A549 (cell line): ENCODE results near the gene KIAA1671. TPM values are rescaled to one million over a fixed set of nuclear protein-coding genes. Genes with fewer than 3 reads are reported as not detected.

Experiments
- ATAC-seq, 2 experiments: fragments of 200-7000 bp in 1 of 2; fragments of >200 bp in 1 of 2; cut with Nextera tagmentation in 1 of 2; cut with Tn5 transposase in 1 of 2; 3 replicates each; pipeline versions ENCODE4 v1.8.0 to v1.9.1; 2018 to 2020; ENCODE audit warnings: mild to moderate bottlenecking in 1 of 2, moderate library complexity in 1 of 2
- CTCF ChIA-PET: fragments of 300-600 bp; sonication (Branson Sonifier 250); formaldehyde crosslinking; extraction: SDS; loops from one replicate; lab custom pipeline; 2021; ENCODE audit warnings: antibody characterized with exemption, inconsistent platforms; lab: Yijun Ruan, JAX
- POLR2A ChIA-PET: fragments of 350-600 bp; formaldehyde crosslinking; extraction: SDS; loops from one replicate; lab custom pipeline; 2021; ENCODE audit warnings: antibody characterized with exemption, inconsistent platforms; lab: Yijun Ruan, JAX
- DNase-seq, 2 experiments: peaks; one replicate each; pipeline versions ENCODE4 v3.0.0 to v3.0.0-alpha.2; 2011 to 2016; ENCODE audit warnings: low read depth in 1 of 2, low spot score in 1 of 2
- FAIRE-seq: peaks from 2 replicates; lab custom pipeline; 2011; peaks lifted over from hg19 to GRCh38; lab: Jason Lieb, UNC
- H3K27ac ChIP-seq, 2 experiments: fragments of >200 bp; sonication (Bioruptor Twin); formaldehyde crosslinking; 3 replicates each; pipeline ENCODE4 v1.5.1; 2016 to 2017
- H3K4me1 ChIP-seq: fragments of >200 bp; sonication (Bioruptor Twin); formaldehyde crosslinking; 3 replicates; pipeline ENCODE4 v1.6.1; 2016
- H3K4me2 ChIP-seq: fragments of >200 bp; sonication (Bioruptor Twin); formaldehyde crosslinking; 3 replicates; pipeline ENCODE4 v1.6.1; 2016
- H3K4me3 ChIP-seq: fragments of >200 bp; sonication (Bioruptor Twin); formaldehyde crosslinking; 3 replicates; pipeline ENCODE4 v1.5.1; 2016
- H3K9me3 ChIP-seq: fragments of >200 bp; sonication (Bioruptor Twin); formaldehyde crosslinking; 3 replicates; pipeline ENCODE4 v1.6.1; 2016
- BCL3 ChIP-seq: fragments of >200 bp; sonication (Bioruptor Twin); formaldehyde crosslinking; IDR thresholded peaks from 3 replicates; pipeline ENCODE4 v1.6.1; 2016
- CHD2 ChIP-seq: fragments of 150-350 bp; IDR thresholded peaks from 2 replicates; pipeline ENCODE4 v1.6.1; 2014; ENCODE audit warnings: low read length; ENCODE audit not compliant: partially characterized antibody
- CHD4 ChIP-seq: fragments of 200-600 bp; sonication (generic); IDR thresholded peaks from 2 replicates; pipeline ENCODE4 v1.6.1; 2016; ENCODE audit warnings: antibody characterized with exemption, mild to moderate bottlenecking, borderline replicate concordance
- HEYL ChIP-seq: fragments of 250-450 bp; sonication (Bioruptor Pico); IDR thresholded peaks from 2 replicates; pipeline ENCODE4 v1.8.0; 2021; ENCODE audit warnings: mild to moderate bottlenecking, moderate library complexity
- HOXB13 ChIP-seq: fragments of 250-450 bp; sonication (Bioruptor Pico); IDR thresholded peaks from 2 replicates; pipeline ENCODE4 v1.5.0; 2020; ENCODE audit warnings: low read depth, mild to moderate bottlenecking, moderate library complexity
- HOXB5 ChIP-seq: fragments of 250-450 bp; sonication (Bioruptor Pico); IDR thresholded peaks from 2 replicates; pipeline ENCODE4 v1.5.0; 2020; ENCODE audit warnings: mild to moderate bottlenecking, moderate library complexity
- NPAS2 ChIP-seq: fragments of 250-450 bp; sonication (Bioruptor Pico); IDR thresholded peaks from 2 replicates; pipeline ENCODE4 v1.8.0; 2022; ENCODE audit warnings: mild to moderate bottlenecking, moderate library complexity, borderline replicate concordance
- RARB ChIP-seq: fragments of 250-450 bp; sonication (Bioruptor Pico); IDR thresholded peaks from 2 replicates; pipeline ENCODE4 v1.8.0; 2021; ENCODE audit warnings: mild to moderate bottlenecking, moderate library complexity
- RCOR1 ChIP-seq: fragments of 150-350 bp; IDR thresholded peaks from 2 replicates; pipeline ENCODE4 v1.6.1; 2014; ENCODE audit warnings: antibody characterized with exemption, low read length, low read depth
- RFX5 ChIP-seq: fragments of 450-650 bp; IDR thresholded peaks from 2 replicates; pipeline ENCODE4 v1.7.1; 2014; ENCODE audit warnings: antibody characterized with exemption, mild to moderate bottlenecking, moderate library complexity
- TFCP2L1 ChIP-seq: fragments of 250-450 bp; sonication (Bioruptor Pico); IDR thresholded peaks from 2 replicates; pipeline ENCODE4 v1.5.0; 2021; ENCODE audit warnings: mild to moderate bottlenecking
- TP53 ChIP-seq: fragments of 250-450 bp; sonication (Bioruptor Pico); IDR thresholded peaks from 2 replicates; pipeline ENCODE4 v1.5.0; 2021; ENCODE audit warnings: mild to moderate bottlenecking, moderate library complexity
- ZC3H11A ChIP-seq: fragments of 450-650 bp; IDR thresholded peaks from 2 replicates; pipeline ENCODE4 v1.6.1; 2014; ENCODE audit warnings: antibody characterized with exemption, mild to moderate bottlenecking
- ZSCAN20 ChIP-seq: fragments of 250-450 bp; sonication (Bioruptor Pico); IDR thresholded peaks from 2 replicates; pipeline ENCODE4 v1.8.0; 2022; ENCODE audit warnings: mild to moderate bottlenecking, moderate library complexity
- WGBS: methylation state at CpG from one replicate; pipeline ENCODE4 v1.1.6; 2017; ENCODE audit errors: missing lambda C conversion rate; 5-methylcytosine and 5-hydroxymethylcytosine counted together
- polyA plus RNA-seq, 4 experiments: library from polyadenylated mRNA; depleted of rRNA in 3 of 4; stranded (reverse); fragments of >200 nt; fragmentation: RNase III in 1 of 4; extraction: RNeasy Plus Mini Kit Qiagen cat#74134 plus additional on column Dnase treatment in 1 of 4; gene quantifications; 2 replicates in 3 of 4; 3 replicates in 1 of 4; pipeline ENCODE4 v1.2.3, GENCODE V29; 2011 to 2017
- TF ChIP-seq, protein P1 (sequence below): fragments of 250-450 bp; sonication (Bioruptor Pico); IDR thresholded peaks from 2 replicates; pipeline ENCODE4 v1.5.0; 2020; ENCODE audit warnings: low read depth, mild to moderate bottlenecking, moderate library complexity
- TF ChIP-seq, protein P2 (sequence below): IDR thresholded peaks from 2 replicates; pipeline ENCODE4 v1.6.1; 2012; ENCODE audit warnings: low read depth, borderline replicate concordance
- TF ChIP-seq, protein P3 (sequence below): fragments of >200 bp; sonication (Bioruptor Twin); formaldehyde crosslinking; IDR thresholded peaks from 3 replicates; pipeline ENCODE4 v1.5.1; 2016
- TF ChIP-seq, protein P4 (sequence below): fragments of 450-650 bp; IDR thresholded peaks from 2 replicates; pipeline ENCODE4 v1.6.1; 2014; ENCODE audit warnings: antibody characterized with exemption
- TF ChIP-seq, protein P5 (sequence below): fragments of 200-600 bp; sonication (generic); IDR thresholded peaks from 2 replicates; pipeline ENCODE4 v1.6.1; 2016; ENCODE audit warnings: antibody characterized with exemption, mild to moderate bottlenecking, moderate library complexity

Gene KIAA1671
- polyA plus RNA-seq, 2 of the 4 experiments (the other 2 are of a cell fraction) = 5.3 to 7.9 TPM

- no peaks in the 10 kb centered on the region for H3K4me1 ChIP-seq
- POLR2A ChIA-PET = no interaction called here
- FAIRE-seq = no peak
- ATAC-seq = no peak
- TF ChIP-seq NPAS2 (CRISPR knock-in tag) = no peak
- H3K9me3 ChIP-seq = no peaks in the 10 kb centered on the region
- no peak overlapping the region for H3K4me3 ChIP-seq
- CTCF ChIA-PET = interaction anchor here (0.7 to 12.1 kb wide), 5 partner anchors 7 to 106 kb away, joined by 3 to 112 read pairs (median 3); no protein-coding TSS in a partner anchor
- DNase-seq = no peak
- WGBS = 74% methylated on average over 10 of the region's 10 CpGs
- H3K27ac ChIP-seq = no peak overlapping the region
- no peak overlapping the region for H3K4me2 ChIP-seq
Observed at GRCh38 chr22:24944217-24944937, 8.1 kb upstream of the KIAA1671 start.

GRCh38 chr22:24945430-24945829 lies 7.1 kb upstream of the KIAA1671 start:
- no peak overlapping the region for H3K27ac ChIP-seq
- no peak for DNase-seq
- H3K4me3 ChIP-seq = no peak overlapping the region
- FAIRE-seq = no peak
- no peak for ATAC-seq
- ChIA-PET POLR2A (no interaction called here), CTCF (interaction anchor here (0.6 to 12.1 kb wide), 2 partner anchors 88 to 104 kb away, joined by 4 to 112 read pairs; no protein-coding TSS in a partner anchor)
- no peak overlapping the region for H3K4me2 ChIP-seq
- TF ChIP-seq ZC3H11A = no peak
- TF ChIP-seq, protein P1, sequence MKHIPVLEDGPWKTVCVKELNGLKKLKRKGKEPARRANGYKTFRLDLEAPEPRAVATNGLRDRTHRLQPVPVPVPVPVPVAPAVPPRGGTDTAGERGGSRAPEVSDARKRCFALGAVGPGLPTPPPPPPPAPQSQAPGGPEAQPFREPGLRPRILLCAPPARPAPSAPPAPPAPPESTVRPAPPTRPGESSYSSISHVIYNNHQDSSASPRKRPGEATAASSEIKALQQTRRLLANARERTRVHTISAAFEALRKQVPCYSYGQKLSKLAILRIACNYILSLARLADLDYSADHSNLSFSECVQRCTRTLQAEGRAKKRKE (CRISPR knock-in tag) = no peak
- no peak for TF ChIP-seq TP53
- TF ChIP-seq CHD4 = no peak
- TF ChIP-seq RCOR1 = no peak
- no peak for TF ChIP-seq RFX5
- TF ChIP-seq, protein P2, sequence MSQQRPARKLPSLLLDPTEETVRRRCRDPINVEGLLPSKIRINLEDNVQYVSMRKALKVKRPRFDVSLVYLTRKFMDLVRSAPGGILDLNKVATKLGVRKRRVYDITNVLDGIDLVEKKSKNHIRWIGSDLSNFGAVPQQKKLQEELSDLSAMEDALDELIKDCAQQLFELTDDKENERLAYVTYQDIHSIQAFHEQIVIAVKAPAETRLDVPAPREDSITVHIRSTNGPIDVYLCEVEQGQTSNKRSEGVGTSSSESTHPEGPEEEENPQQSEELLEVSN = no peak
- no peak for TF ChIP-seq RARB (CRISPR knock-in tag)
- no peak for TF ChIP-seq HEYL (CRISPR knock-in tag)
- TF ChIP-seq ZSCAN20 (CRISPR knock-in tag) = no peak
- no peak for TF ChIP-seq HOXB5 (CRISPR knock-in tag)
- TF ChIP-seq TFCP2L1 = no peak
- no peak for TF ChIP-seq CHD2
- TF ChIP-seq, protein P3, sequence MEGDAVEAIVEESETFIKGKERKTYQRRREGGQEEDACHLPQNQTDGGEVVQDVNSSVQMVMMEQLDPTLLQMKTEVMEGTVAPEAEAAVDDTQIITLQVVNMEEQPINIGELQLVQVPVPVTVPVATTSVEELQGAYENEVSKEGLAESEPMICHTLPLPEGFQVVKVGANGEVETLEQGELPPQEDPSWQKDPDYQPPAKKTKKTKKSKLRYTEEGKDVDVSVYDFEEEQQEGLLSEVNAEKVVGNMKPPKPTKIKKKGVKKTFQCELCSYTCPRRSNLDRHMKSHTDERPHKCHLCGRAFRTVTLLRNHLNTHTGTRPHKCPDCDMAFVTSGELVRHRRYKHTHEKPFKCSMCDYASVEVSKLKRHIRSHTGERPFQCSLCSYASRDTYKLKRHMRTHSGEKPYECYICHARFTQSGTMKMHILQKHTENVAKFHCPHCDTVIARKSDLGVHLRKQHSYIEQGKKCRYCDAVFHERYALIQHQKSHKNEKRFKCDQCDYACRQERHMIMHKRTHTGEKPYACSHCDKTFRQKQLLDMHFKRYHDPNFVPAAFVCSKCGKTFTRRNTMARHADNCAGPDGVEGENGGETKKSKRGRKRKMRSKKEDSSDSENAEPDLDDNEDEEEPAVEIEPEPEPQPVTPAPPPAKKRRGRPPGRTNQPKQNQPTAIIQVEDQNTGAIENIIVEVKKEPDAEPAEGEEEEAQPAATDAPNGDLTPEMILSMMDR = no peak
- TF ChIP-seq BCL3 = no peak
- TF ChIP-seq, protein P4, sequence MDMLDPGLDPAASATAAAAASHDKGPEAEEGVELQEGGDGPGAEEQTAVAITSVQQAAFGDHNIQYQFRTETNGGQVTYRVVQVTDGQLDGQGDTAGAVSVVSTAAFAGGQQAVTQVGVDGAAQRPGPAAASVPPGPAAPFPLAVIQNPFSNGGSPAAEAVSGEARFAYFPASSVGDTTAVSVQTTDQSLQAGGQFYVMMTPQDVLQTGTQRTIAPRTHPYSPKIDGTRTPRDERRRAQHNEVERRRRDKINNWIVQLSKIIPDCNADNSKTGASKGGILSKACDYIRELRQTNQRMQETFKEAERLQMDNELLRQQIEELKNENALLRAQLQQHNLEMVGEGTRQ = no peak
- no peak for TF ChIP-seq HOXB13
- TF ChIP-seq, protein P5, sequence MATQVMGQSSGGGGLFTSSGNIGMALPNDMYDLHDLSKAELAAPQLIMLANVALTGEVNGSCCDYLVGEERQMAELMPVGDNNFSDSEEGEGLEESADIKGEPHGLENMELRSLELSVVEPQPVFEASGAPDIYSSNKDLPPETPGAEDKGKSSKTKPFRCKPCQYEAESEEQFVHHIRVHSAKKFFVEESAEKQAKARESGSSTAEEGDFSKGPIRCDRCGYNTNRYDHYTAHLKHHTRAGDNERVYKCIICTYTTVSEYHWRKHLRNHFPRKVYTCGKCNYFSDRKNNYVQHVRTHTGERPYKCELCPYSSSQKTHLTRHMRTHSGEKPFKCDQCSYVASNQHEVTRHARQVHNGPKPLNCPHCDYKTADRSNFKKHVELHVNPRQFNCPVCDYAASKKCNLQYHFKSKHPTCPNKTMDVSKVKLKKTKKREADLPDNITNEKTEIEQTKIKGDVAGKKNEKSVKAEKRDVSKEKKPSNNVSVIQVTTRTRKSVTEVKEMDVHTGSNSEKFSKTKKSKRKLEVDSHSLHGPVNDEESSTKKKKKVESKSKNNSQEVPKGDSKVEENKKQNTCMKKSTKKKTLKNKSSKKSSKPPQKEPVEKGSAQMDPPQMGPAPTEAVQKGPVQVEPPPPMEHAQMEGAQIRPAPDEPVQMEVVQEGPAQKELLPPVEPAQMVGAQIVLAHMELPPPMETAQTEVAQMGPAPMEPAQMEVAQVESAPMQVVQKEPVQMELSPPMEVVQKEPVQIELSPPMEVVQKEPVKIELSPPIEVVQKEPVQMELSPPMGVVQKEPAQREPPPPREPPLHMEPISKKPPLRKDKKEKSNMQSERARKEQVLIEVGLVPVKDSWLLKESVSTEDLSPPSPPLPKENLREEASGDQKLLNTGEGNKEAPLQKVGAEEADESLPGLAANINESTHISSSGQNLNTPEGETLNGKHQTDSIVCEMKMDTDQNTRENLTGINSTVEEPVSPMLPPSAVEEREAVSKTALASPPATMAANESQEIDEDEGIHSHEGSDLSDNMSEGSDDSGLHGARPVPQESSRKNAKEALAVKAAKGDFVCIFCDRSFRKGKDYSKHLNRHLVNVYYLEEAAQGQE = no peak
- H3K9me3 ChIP-seq = no peaks in the 10 kb centered on the region
- no peaks in the 10 kb centered on the region for H3K4me1 ChIP-seq
- WGBS = 81% methylated on average over 4 of the region's 4 CpGs
